Mesothelial cell of epicardium (in vitro differentiated cells): ENCODE data around the gene RAB44. TPM values are rescaled to one million over a fixed set of nuclear protein-coding genes. Genes with fewer than 3 reads are reported as not detected.

Source experiments
- DNase-seq, 2 experiments: peaks; one replicate each; pipeline ENCODE4 v3.0.0; 2021; ENCODE audit warnings: low spot score in 2 of 2; ENCODE audit not compliant: unreplicated experiment in 2 of 2
- H3K27ac Mint-ChIP-seq: 2 replicates; pipeline ENCODE4 v1.8.0; 2021; ENCODE audit warnings: mixed read lengths
- H3K27me3 Mint-ChIP-seq: 2 replicates; pipeline ENCODE4 v1.8.0; 2021; ENCODE audit warnings: low read depth, mixed read lengths
- H3K36me3 Mint-ChIP-seq: 2 replicates; pipeline ENCODE4 v1.8.0; 2021; ENCODE audit warnings: mixed read lengths
- H3K4me1 Mint-ChIP-seq: 2 replicates; pipeline ENCODE4 v1.8.0; 2021; ENCODE audit warnings: mixed read lengths
- H3K4me3 Mint-ChIP-seq: 2 replicates; pipeline ENCODE4 v1.8.0; 2021; ENCODE audit warnings: mild to moderate bottlenecking, moderate library complexity, mixed read lengths
- H3K9me3 Mint-ChIP-seq: 2 replicates; pipeline ENCODE4 v1.8.0; 2021; ENCODE audit warnings: mixed read lengths
- total RNA-seq: library from RNA; stranded (reverse); gene quantifications from 3 replicates; pipeline ENCODE4 v1.2.1, GENCODE V29; 2021
- TF ChIP-seq, protein P1 (sequence below): fragments of 200-600 bp; sonication (generic); IDR thresholded peaks from one replicate; pipeline ENCODE4 v1.5.0; 2021; ENCODE audit warnings: antibody characterized with exemption; ENCODE audit not compliant: unreplicated experiment

RAB44 gene
- total RNA-seq, 1 donor from 2014 or later, result 0.07 TPM

DNA sequence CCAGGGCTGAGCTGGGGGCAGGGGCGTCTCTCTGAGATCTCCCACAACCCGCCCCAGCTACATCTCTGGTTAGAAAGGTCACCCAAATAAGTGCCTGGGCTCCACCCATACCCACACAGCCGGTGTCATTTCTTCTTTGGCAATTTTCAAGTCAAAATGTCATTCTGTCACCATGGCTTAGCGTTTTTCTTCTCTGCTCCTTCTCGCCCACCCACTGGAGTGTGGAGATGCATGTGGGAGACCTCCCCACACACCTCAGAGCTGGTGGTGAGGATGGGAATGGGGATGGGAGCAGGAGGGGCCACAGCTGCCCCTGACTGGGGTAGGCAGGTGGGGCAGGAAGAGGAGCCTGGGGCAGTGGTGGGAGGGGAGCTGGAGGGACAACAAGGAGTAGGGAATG, 78.5 kb downstream of the RAB44 start:
- peaks cover 16% of the 10 kb centered on the region for H3K4me1 Mint-ChIP-seq
- no peaks in the 10 kb centered on the region for H3K9me3 Mint-ChIP-seq
- DNase-seq, result no peak
- no peak overlapping the region for H3K4me3 Mint-ChIP-seq
- TF ChIP-seq, protein P1, sequence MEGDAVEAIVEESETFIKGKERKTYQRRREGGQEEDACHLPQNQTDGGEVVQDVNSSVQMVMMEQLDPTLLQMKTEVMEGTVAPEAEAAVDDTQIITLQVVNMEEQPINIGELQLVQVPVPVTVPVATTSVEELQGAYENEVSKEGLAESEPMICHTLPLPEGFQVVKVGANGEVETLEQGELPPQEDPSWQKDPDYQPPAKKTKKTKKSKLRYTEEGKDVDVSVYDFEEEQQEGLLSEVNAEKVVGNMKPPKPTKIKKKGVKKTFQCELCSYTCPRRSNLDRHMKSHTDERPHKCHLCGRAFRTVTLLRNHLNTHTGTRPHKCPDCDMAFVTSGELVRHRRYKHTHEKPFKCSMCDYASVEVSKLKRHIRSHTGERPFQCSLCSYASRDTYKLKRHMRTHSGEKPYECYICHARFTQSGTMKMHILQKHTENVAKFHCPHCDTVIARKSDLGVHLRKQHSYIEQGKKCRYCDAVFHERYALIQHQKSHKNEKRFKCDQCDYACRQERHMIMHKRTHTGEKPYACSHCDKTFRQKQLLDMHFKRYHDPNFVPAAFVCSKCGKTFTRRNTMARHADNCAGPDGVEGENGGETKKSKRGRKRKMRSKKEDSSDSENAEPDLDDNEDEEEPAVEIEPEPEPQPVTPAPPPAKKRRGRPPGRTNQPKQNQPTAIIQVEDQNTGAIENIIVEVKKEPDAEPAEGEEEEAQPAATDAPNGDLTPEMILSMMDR, result no peak
- peaks cover 29% of the 10 kb centered on the region for H3K27me3 Mint-ChIP-seq
- no peak overlapping the region for H3K27ac Mint-ChIP-seq
- H3K36me3 Mint-ChIP-seq, result no peaks in the 10 kb centered on the region

DNA sequence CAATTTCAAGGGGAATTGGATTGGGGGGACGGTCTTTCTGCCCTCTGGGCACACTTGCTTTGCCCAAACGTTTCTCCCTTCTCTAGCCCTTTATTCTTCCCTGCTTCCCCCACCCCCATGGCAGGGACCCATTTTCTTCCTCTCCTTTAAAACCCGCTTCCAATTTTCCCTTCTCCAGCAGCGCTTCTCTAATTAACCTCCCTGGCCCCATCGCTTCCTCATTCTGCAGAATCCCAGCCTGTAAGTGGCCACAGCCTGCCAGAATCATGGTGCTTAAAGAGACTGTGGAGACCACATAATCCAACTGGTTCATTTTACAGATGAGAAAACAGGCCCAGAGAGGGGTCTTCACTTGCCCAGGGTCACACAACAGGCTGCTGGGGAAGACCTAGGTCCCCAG, 80.2 kb downstream of the RAB44 start:
- Mint-ChIP-seq H3K4me1 (peaks cover 16% of the 10 kb centered on the region), H3K9me3 (no peaks in the 10 kb centered on the region), H3K27ac (no peak overlapping the region), H3K27me3 (peaks cover 29% of the 10 kb centered on the region), H3K36me3 (no peaks in the 10 kb centered on the region), H3K4me3 (no peak overlapping the region)
- TF ChIP-seq, protein P1, result no peak
- DNase-seq, result no peak

DNA sequence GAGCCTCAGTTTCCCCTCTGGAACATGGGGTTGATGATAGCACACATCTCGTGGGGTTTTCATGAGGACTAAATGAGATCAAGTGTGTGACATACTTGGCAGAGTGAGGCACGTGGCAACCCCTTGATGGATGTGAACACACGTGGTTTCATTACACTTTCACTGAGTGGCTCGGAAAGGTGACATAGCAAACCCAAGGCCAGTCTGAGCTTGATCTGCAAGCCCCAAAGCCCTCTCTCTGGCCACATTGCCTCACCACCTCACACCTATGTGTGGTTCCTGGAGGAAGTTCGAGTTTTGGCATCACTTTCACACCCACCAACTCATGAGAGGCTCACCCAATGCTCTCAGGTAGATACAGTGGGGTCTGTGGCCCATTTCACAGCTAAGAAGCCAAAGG, 81.6 kb downstream of the RAB44 start:
- peaks cover 29% of the 10 kb centered on the region for H3K27me3 Mint-ChIP-seq
- no peak for DNase-seq
- TF ChIP-seq, protein P1, result no peak
- H3K27ac Mint-ChIP-seq, result no peak overlapping the region
- peaks cover 20% of the 10 kb centered on the region for H3K4me1 Mint-ChIP-seq
- no peaks in the 10 kb centered on the region for H3K36me3 Mint-ChIP-seq
- H3K4me3 Mint-ChIP-seq, result no peak overlapping the region
- H3K9me3 Mint-ChIP-seq, result no peaks in the 10 kb centered on the region

DNA sequence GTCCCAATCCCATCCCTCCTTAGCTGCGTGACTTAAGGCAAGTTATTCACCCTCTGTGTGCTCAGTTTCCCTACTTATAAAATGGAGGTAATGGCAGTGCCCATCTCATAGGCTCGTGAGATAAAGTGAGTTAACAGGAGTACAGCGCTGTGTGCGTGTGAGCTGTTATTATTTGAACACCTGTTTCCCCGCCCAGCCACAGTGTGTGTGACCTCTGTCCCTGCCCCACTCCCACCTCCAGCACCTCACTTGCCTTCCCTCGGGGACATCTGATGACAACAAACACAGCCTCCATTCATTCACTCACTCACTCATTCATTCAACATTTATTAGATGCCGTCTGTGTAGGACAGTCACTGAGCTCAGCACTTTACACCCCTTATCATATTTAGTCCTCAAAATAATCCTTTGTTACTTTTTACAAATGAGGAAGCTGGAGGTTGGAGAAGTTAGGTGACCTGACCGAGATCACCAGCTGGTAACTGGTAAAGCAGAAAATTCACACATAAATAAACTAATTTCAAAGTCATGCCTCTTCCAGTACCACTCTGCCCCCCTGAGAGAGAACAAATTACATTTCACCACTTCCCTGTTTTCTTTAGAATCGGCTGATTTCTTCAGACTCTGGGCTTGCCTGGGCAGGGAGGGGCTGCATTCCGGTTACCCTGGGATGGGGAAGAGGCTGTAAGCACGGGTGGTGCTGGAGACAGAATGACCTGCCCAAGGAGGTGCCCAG, 83.0 kb downstream of the RAB44 start:
- no peaks in the 10 kb centered on the region for H3K36me3 Mint-ChIP-seq
- H3K27ac Mint-ChIP-seq, result no peak overlapping the region
- H3K27me3 Mint-ChIP-seq, result peaks cover 20% of the 10 kb centered on the region
- DNase-seq, result no peak
- no peaks in the 10 kb centered on the region for H3K9me3 Mint-ChIP-seq
- TF ChIP-seq, protein P1, result no peak
- peaks cover 21% of the 10 kb centered on the region for H3K4me1 Mint-ChIP-seq
- no peak overlapping the region for H3K4me3 Mint-ChIP-seq

DNA sequence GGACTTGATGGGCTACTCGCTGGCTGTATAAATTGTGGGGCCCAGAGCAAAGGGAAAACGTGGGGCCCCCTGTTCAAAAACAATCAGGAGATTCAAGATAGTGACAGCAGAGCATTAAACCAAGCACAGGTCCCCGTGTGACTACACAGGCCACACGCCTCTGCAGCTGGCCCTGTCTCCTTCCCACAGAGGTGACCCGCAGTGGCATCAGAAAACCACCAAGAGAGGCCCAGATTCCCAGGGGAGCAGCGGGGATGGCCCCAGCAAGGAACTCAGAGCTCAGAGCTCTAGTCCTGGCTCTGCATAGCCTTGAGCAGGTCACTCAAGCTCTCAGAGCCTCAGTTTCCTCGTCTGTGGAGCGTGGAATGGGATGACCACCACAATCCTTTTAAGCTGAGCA, 84.0 kb downstream of the RAB44 start:
- H3K27me3 Mint-ChIP-seq, result peaks cover 15% of the 10 kb centered on the region
- H3K36me3 Mint-ChIP-seq, result no peaks in the 10 kb centered on the region
- TF ChIP-seq, protein P1, result no peak
- H3K4me1 Mint-ChIP-seq, result peaks cover 21% of the 10 kb centered on the region
- H3K4me3 Mint-ChIP-seq, result no peak overlapping the region
- no peaks in the 10 kb centered on the region for H3K9me3 Mint-ChIP-seq
- H3K27ac Mint-ChIP-seq, result no peak overlapping the region
- DNase-seq, result no peak

Other genes with a start within 250 kb of the RAB44 start
- gene STK38, start 150.3 kb upstream of the RAB44 start, total RNA-seq, result 46.3 to 47.8 TPM (median 47.7 TPM) in 3 replicates
- gene SRSF3, start 103.5 kb upstream of the RAB44 start, total RNA-seq, result 404 to 411 TPM (median 407 TPM) in 3 replicates
- 54.1 to 57.1 TPM (median 55.2 TPM) in 3 replicates for gene CDKN1A, start 19.1 kb upstream of the RAB44 start, total RNA-seq
- gene CPNE5, start 141.6 kb downstream of the RAB44 start, total RNA-seq, result 0.51 to 1.7 TPM (median 1.2 TPM) in 3 replicates
- 32.7 to 34.3 TPM (median 34.2 TPM) in 3 replicates for gene PPIL1, start 177.0 kb downstream of the RAB44 start, total RNA-seq
- 39.1 to 42.0 TPM (median 39.7 TPM) in 3 replicates for gene C6orf89, start 188.1 kb downstream of the RAB44 start, total RNA-seq